DMS53 (cell line): ENCODE measurements around the gene VPS13A.
"Not testable (repeated sequence)": the region's sequence is repeated elsewhere in the genome, so short reads cannot be mapped to it uniquely, and the experiment has no call there.

ENCODE experiments used
- DNase-seq: peaks from one replicate; lab custom pipeline; 2025; lab: John Stamatoyannopoulos, UW

VPS13A gene

GRCh38 chr9:77188242-77188641 lies 10.9 kb downstream of the VPS13A start:
- DNase-seq = no peak

- DNase-seq = no peak
Measured at GRCh38 chr9:77194423-77194822, 17.1 kb downstream of the VPS13A start.

DNA sequence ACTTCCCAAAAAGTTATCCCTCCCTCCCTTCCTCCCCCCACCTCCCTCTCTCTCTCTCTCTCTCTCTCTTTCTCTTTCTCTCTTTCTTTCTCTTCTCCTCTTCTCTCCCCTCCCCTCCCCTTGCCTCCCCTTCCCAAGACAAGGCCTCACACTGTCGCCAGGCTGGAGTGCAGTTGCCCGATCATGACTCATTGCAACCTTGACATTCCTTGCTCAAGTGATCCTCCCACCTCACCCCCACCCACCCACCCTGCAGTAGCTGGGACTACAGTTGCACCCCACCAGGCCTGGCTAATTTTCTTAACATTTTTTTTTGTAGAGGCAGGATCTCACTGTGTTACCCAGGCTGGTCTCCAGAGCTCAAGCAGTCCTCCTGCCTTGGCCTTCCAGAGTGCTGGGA lies 32.8 kb downstream of the VPS13A start:
- DNase-seq = no peak

- DNase-seq = no peak
Measured at GRCh38 chr9:77211561-77211960, 34.2 kb downstream of the VPS13A start.

GRCh38 chr9:77212801-77213200 lies 35.5 kb downstream of the VPS13A start:
- DNase-seq = no peak

DNA sequence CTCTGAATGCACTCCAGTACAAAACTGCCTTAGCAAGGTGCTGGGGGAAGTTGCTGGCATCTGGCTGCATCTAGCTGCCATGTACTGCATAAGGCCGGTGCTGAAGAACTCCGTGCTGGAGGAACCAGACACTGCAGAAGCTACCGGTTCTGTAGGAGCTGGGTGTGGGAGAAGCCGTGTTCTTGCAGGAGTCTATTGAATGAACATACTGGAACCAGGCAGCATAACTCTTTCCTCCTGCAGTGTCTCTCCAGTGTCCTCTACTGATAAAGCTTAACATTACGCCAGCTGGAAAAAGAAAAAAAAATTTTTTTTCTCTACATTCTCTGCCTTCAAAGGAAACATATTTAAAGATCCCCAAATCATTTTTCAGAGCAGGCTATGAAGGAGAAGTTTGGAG lies 38.5 kb downstream of the VPS13A start:
- peak; percentile 20 for DNase-seq

- DNase-seq = no peak
Measured at GRCh38 chr9:77218612-77219011, 41.3 kb downstream of the VPS13A start.

DNA sequence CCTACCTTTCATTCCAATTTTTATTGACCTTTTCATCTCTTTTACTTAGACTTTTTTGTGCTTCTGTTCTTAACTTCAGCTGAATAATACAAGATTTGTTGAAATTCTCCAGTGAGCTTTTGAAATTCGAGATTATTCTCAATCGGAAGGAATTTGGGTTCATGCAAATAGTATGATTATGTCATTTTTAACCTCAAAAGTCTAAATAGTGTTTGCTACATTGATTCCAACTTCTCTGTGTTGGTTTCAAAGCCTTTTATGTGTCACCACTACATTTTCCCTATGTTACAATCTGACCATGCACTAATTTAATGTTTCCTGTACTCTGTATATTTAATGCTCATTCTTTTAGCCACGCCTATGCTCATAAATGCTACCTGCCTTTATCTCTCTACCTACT lies 44.1 kb downstream of the VPS13A start:
- no peak for DNase-seq

DNA sequence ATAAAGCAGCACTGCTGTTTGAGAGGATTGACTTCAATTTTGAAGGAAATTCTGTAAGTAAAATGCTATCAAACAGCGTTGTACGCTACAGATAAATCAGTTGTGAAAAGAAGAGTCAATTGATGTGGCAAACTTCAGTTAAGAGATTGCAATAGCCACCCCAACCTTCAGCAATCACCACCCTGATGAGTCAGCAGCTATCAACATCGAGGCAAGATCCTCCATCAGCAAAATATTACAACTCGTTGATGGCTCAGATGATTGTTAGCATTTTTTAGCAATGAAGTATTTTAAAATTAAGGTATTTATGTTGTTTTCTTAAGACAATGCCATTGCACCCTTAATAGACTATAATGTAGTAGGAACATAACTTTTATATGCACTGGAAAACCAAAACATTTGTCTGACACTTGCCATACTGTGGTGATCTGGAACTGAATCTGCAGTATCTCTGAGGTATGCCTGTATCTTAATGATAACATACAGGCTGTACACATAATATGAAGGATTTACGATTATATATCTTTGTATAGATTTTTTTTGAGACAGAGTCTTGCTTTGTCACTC lies 47.5 kb downstream of the VPS13A start:
- no peak for DNase-seq

GRCh38 chr9:77236693-77237092 lies 59.4 kb downstream of the VPS13A start:
- no peak for DNase-seq

DNA sequence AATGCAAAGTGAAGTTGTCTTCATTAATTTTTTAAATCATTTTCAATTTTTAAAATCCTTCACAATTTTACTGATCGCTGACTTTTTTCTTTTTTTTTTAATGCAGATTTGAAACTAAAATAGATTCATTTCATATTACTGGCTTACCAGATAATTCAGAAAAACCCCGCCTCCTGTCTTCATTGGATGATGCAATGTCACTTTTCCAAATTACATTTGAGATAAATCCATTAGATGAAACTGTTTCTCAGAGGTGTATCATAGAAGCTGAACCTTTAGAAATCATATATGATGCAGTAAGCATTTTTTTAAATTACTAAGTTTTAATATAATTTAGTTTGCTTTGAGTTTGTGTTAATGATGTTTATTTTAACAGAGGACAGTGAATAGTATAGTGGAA lies 60.6 kb downstream of the VPS13A start:
- no peak for DNase-seq

- DNase-seq = no peak
Measured at GRCh38 chr9:77251050-77251449, 73.7 kb downstream of the VPS13A start.

DNA sequence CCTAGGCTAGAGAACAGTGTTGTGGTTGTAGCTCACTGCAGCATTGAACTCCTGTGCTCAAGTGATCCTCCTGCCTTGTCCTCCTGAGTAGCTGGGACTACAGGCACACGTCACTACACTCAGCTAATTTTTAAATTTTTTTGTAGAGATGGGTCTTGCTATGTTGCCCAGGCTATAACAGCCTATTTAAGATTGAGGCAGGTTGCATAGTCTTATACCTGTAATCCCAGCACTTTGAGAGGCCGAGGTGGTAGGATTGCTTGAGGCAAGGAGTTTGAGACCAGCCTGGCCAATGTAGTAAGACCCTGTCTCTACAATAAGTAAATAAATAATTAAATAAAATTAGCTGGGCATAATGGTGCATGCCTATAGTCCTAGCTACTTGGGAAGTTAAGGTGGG lies 79.9 kb downstream of the VPS13A start:
- no peak for DNase-seq

DNA sequence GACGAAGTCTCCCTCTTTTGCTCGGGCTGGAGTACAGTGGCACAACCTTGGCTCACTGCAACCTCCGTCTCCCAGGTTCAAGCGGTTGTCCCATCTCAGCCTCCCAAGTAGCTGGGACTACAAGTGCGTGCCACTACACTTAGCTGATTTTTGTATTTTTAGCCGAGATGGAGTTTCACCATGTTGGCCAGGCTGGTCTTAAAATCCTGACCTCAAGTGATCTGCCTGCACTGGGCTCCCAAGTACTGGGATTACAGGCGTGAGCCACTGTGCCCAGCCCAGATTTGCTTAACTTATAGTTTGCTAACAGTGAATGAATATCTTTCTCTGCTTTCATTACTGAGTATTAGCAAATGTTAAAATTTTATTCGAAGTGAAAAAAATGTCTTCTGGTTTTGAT lies 84.3 kb downstream of the VPS13A start:
- DNase-seq = no peak

DNA sequence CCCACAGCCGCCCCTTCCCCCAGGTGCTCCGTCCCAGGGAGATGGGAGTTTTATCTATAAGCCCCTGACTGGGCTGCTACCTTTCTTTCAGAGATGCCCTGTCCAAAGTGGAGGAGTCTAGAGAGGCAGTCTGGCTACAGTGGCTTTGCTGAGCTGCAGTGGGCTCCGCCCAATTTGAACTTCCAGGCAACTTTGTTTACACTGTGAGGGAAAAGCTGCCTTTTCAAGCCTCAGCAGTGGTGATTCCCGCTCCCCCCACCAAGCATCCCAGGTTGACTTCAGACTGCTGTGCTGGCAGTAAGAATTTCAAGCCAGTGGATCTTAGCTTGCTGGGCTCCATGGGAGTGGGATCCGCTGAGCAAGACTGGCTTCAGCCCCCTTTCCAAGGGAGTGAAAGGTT lies 90.4 kb downstream of the VPS13A start:
- not testable (repeated sequence) for DNase-seq

DNA sequence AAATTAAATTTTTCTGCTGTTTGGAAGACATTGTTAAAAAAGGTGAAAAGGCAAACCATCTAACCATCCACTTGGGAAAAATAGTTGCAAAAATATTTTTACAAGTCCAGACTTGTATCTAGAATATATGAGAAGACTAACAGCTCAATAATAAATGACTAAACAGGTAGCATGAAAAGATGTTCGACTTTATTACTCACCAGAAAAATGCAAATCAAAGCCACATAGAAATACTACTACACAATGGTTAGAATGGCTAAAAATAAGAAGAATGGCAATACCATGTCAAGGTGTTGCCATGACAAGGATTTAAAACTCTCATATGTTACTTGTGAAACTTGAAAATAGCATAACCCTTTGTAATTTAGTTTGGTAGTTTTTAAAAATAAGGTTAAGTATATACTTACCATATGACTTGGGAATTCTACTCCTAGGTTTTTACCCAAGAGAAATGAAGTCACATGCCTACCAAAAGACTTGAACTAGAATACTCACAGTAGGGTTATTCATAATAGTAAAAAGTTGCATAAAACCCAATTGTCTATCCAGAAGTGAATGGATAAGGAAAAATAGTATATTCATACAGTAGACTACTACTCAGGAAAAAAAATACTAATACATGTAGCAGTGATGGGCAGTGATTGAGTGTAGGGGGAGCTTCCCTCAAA lies 93.8 kb downstream of the VPS13A start:
- DNase-seq = no peak

- no peak for DNase-seq
Measured at GRCh38 chr9:77276799-77277198, 99.5 kb downstream of the VPS13A start.

DNA sequence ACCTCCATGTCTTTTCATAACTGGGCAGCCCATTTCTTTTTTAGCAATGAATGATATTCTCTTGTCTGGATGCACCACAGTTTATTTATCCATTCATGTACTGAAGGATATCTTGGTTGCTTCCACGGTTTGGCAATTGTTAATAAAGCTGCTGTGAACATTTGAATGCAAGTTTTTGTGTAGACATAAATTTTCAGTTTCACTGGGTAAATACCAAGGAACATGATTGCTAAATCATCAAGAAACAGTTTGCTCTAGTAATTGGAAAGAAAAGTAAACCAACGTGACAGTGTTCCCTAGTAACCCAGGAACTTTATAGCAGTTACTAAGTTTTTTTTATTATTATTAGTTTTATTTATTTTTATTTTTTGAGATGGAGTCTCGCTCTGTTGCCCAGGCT lies 100.4 kb downstream of the VPS13A start:
- no peak for DNase-seq

GRCh38 chr9:77283991-77284390 lies 106.7 kb downstream of the VPS13A start:
- DNase-seq = no peak

DNA sequence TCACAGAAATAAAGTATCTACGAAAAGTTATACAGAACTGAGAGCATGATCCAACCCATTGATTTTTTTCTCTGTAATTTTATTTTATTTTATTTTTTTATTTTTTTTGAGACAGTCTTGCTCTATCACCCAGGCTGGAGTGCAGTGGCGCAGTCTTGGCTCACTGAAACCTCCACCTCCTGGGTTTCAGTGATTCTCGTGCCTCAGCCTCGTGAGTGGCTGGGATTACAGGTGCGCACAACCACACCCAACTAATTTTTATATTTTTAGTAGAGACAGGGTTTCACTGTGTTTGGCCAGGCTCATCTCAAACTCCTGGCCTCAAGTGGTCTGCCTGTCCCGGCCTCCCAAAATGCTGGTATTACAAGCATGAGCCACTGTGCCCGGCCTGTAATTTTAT lies 107.3 kb downstream of the VPS13A start:
- no peak for DNase-seq

DNA sequence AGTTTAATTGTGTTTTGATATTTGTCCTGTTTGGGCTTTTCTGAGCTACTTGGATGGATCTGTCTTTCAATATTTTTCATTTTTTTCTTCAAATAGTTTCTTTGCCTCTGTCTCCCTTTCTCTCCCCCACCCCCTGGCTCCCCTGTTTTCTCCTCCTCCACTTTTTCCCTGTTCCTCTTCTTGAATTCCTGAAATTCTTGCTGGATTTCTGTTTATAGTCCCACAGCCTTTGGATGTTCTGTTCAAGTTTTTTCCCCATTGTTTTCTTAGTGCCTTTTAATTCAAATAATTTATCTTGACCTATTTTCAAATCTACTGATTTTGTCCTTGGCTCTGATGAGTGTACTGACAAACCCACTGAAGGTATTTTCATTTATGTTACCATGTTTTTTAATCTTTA lies 113.0 kb downstream of the VPS13A start:
- DNase-seq = no peak

DNA sequence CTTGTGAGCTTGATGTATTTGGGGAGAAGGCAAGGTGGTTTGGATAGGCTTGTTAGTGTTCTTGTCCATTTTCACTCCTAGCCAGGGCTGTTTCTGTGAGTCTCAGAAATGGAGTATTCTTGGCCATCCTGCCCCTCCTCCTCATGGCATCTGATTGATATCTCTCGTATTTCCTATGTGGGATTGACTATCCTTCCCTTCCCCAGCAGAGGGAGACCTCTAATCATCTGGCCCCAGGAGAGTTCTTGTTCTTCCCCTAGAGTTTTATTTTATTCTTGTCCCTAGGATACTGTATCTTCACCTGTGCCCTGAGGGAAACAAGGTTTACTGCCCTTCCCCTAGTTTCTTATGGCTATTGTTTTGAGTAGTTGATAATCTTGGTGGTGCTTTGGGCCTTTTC lies 114.4 kb downstream of the VPS13A start:
- peak; percentile 31 for DNase-seq

- DNase-seq = no peak
Measured at GRCh38 chr9:77293949-77294348, 116.6 kb downstream of the VPS13A start.

DNA sequence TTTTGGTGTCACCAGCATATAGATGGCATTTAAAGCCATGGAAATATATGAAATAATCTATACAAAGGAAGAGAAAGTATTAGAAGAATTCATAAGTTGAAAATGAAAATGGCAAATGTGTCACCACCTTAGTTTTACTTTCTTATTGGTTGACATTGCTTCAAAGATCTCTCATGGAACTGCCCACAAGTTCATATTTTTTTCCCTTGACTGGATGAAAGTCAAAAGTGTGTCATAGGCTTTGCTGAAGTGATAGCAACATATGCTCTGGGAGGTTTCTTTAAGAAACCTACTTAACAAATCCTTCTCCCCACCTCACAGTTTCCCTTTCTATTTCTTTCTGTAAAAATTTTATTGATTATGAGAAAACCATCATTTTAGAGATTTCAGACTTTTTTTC lies 127.2 kb downstream of the VPS13A start:
- no peak for DNase-seq
